KBM-7 (cell line): ENCODE measurements around the gene GRXCR1.

Experiments
- DNase-seq: peaks from one replicate; pipeline ENCODE4 v3.0.0-alpha.2; 2015
- in situ Hi-C: fragments of 300-500 bp; cut with MboI; formaldehyde crosslinking; loops from 2 replicates; pipeline ENCODE4 v1.14.3; 2020; ENCODE audit warnings: low sequenced_read_pairs, low pct_unique_long_range_greater_than_20kb, mixed read lengths

The GRXCR1 gene

GRCh38 chr4:42892413-42892812 lies at the start of gene GRXCR1:
Gene GRXCR1, plus strand, starts transcription at chr4:42892713. Its CDS starts 554 bp downstream, at chr4:42893267.
- in situ Hi-C loops = no loop called here
- no peak for DNase-seq

- peak; percentile 3 for DNase-seq
- in situ Hi-C loops = no loop called here
Observed at GRCh38 chr4:42843694-42844093, 48.8 kb upstream of the GRXCR1 start.

GRCh38 chr4:42844422-42845070 lies 48.0 kb upstream of the GRXCR1 start:
- in situ Hi-C loops = no loop called here
- DNase-seq = no peak

GRCh38 chr4:42845586-42845985 lies 46.9 kb upstream of the GRXCR1 start:
- in situ Hi-C loops = no loop called here
- DNase-seq = no peak

GRCh38 chr4:42855779-42856178 lies 36.7 kb upstream of the GRXCR1 start:
- no peak for DNase-seq
- in situ Hi-C loops = loop anchor here (25.0 kb wide), 1 partner anchor 293 kb away; no protein-coding TSS in a partner anchor

GRCh38 chr4:42865572-42866189 lies 26.8 kb upstream of the GRXCR1 start:
- in situ Hi-C loops = loop anchor here (25.0 kb wide), 1 partner anchor 303 kb away; no protein-coding TSS in a partner anchor
- peak; percentile 79 for DNase-seq

GRCh38 chr4:42871261-42871660 lies 21.3 kb upstream of the GRXCR1 start:
- in situ Hi-C loops = loop anchor here (25.0 kb wide), 1 partner anchor 309 kb away; no protein-coding TSS in a partner anchor
- DNase-seq = no peak

- in situ Hi-C loops = loop anchor here (25.0 kb wide), 1 partner anchor 309 kb away; no protein-coding TSS in a partner anchor
- DNase-seq = no peak
Observed at GRCh38 chr4:42871671-42872290, 20.7 kb upstream of the GRXCR1 start.

- in situ Hi-C loops = no loop called here
Observed at GRCh38 chr4:42878863-42879262, 13.7 kb upstream of the GRXCR1 start.

GRCh38 chr4:42881253-42881652 lies 11.3 kb upstream of the GRXCR1 start:
- in situ Hi-C loops = no loop called here
- no peak for DNase-seq

More at GRCh38 chr4:42878863-42879262, 13.7 kb upstream of the GRXCR1 start:
- DNase-seq = no peak

GRCh38 chr4:42891644-42892043 lies 869 bp upstream of the GRXCR1 start:
- in situ Hi-C loops = no loop called here
- DNase-seq = no peak

- in situ Hi-C loops = no loop called here
Observed at GRCh38 chr4:42895452-42895851, 2.9 kb downstream of the GRXCR1 start.

GRCh38 chr4:42904986-42905385 lies 12.5 kb downstream of the GRXCR1 start:
- DNase-seq = no peak
- in situ Hi-C loops = no loop called here

More at GRCh38 chr4:42895452-42895851, 2.9 kb downstream of the GRXCR1 start:
- no peak for DNase-seq

GRCh38 chr4:42905591-42905990 lies 13.1 kb downstream of the GRXCR1 start:
- DNase-seq = no peak

GRCh38 chr4:42906341-42906740 lies 13.8 kb downstream of the GRXCR1 start:
- DNase-seq = no peak
- in situ Hi-C loops = no loop called here

More at GRCh38 chr4:42905591-42905990, 13.1 kb downstream of the GRXCR1 start:
- in situ Hi-C loops = no loop called here

- no peak for DNase-seq
- in situ Hi-C loops = no loop called here
Observed at GRCh38 chr4:42906891-42907759, 14.6 kb downstream of the GRXCR1 start.

GRCh38 chr4:42910459-42910858 lies 17.9 kb downstream of the GRXCR1 start:
- in situ Hi-C loops = no loop called here
- DNase-seq = no peak

- DNase-seq = no peak
- in situ Hi-C loops = no loop called here
Observed at GRCh38 chr4:42914937-42915336, 22.4 kb downstream of the GRXCR1 start.

- in situ Hi-C loops = no loop called here
- DNase-seq = no peak
Observed at GRCh38 chr4:42915484-42915883, 23.0 kb downstream of the GRXCR1 start.
